Smooth muscle cell (in vitro differentiated cells): ENCODE data around the gene TBC1D10A. TPM values are rescaled to one million over a fixed set of nuclear protein-coding genes. Genes with fewer than 3 reads are reported as not detected.

ENCODE experiments used
- DNase-seq: peaks from one replicate; lab custom pipeline; 2025; ENCODE audit not compliant: unreplicated experiment; lab: John Stamatoyannopoulos, UW
- H2AFZ ChIP-seq: fragments of 200-600 bp; sonication (generic); 2 replicates; pipeline ENCODE4 v1.6.0; 2016; ENCODE audit warnings: antibody characterized with exemption, low read depth, mild to moderate bottlenecking
- H3F3A ChIP-seq: fragments of 200-600 bp; sonication (generic); 2 replicates; pipeline ENCODE4 v1.6.0; 2017; ENCODE audit warnings: antibody characterized with exemption, low read depth
- H3K27ac ChIP-seq: fragments of 200-600 bp; sonication (generic); 2 replicates; pipeline ENCODE4 v1.5.1; 2016; ENCODE audit warnings: low read depth, mild to moderate bottlenecking
- H3K27me3 ChIP-seq: fragments of 200-600 bp; sonication (generic); 2 replicates; pipeline ENCODE4 v1.6.1; 2016; ENCODE audit warnings: low read depth, mild to moderate bottlenecking
- H3K36me3 ChIP-seq: fragments of 200-600 bp; sonication (generic); 2 replicates; pipeline ENCODE4 v1.5.1; 2016; ENCODE audit warnings: low read depth
- H3K4me1 ChIP-seq: fragments of 200-600 bp; sonication (generic); 2 replicates; pipeline ENCODE4 v1.5.1; 2016; ENCODE audit warnings: low read depth
- H3K4me2 ChIP-seq: fragments of 200-600 bp; sonication (generic); 2 replicates; pipeline ENCODE4 v1.6.0; 2016; ENCODE audit warnings: mild to moderate bottlenecking
- H3K4me3 ChIP-seq: fragments of 200-600 bp; sonication (generic); 2 replicates; pipeline ENCODE4 v1.5.1; 2016; ENCODE audit warnings: mild to moderate bottlenecking
- H3K79me2 ChIP-seq: fragments of 200-600 bp; sonication (generic); 2 replicates; pipeline ENCODE4 v1.6.0; 2016; ENCODE audit warnings: low read depth, mild to moderate bottlenecking
- H3K9ac ChIP-seq: fragments of 200-600 bp; sonication (generic); 2 replicates; pipeline ENCODE4 v1.6.0; 2016; ENCODE audit warnings: low read depth
- H3K9me3 ChIP-seq: fragments of 200-600 bp; sonication (generic); replicated peaks from 2 replicates; pipeline ENCODE4 v1.5.1; 2016; ENCODE audit warnings: low read depth
- H4K20me1 ChIP-seq: fragments of 200-600 bp; sonication (generic); 2 replicates; pipeline ENCODE4 v1.6.0; 2016; ENCODE audit warnings: low read depth
- WGBS: methylation state at CpG from one replicate; pipeline ENCODE4 v1.1.7; 2016; ENCODE audit warnings: low lambda C conversion rate; 5-methylcytosine and 5-hydroxymethylcytosine counted together
- polyA plus RNA-seq: library from polyadenylated mRNA; unstranded; fragments of >200 nt; fragmentation: Nextera tagmentation; extraction: Ambion mirVana; gene quantifications from 2 replicates; pipeline ENCODE4 v1.2.1, GENCODE V29; 2016
- total RNA-seq: library from RNA; depleted of rRNA; stranded (reverse); fragments of >200 nt; gene quantifications from 2 replicates; pipeline ENCODE4 v1.2.3, GENCODE V29; 2014
- TF ChIP-seq, protein P1 (sequence below): fragments of 200-600 bp; sonication (generic); IDR thresholded peaks from 2 replicates; pipeline ENCODE4 v1.5.1; 2017; ENCODE audit warnings: borderline replicate concordance, mild to moderate bottlenecking, antibody characterized with exemption; ENCODE audit not compliant: insufficient read depth, poor library complexity, severe bottlenecking

TBC1D10A gene
- total and polyA plus RNA-seq, 2 experiments from 2014 or later, result 16.8 to 51.1 TPM

DNA sequence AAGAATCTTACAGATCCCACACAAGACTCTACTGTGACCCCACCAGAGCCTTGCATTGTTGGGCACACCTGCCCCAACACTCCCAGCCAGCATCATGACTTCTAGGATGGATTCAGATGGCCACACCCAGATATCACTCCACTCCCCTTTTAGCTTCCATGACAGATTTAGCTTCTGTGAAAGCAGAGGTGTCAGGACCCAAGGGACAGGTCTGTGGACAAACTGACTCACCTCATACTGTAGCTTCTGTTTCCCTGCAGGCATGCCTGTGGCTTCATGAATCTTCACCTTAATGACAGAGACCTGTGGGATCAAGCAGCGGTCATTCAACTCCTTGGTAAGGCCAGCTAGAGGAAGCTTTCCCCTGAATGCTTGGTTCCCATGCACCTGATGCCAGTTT, 8.5 kb upstream of the TBC1D10A start:
- Histone ChIP-seq H3K79me2 (no peaks in the 10 kb centered on the region), H3K4me2 (no peak overlapping the region), H3K9me3 (no peaks in the 10 kb centered on the region), H3K4me3 (no peak overlapping the region), H3K4me1 (no peaks in the 10 kb centered on the region), H3F3A (peaks cover 7% of the 10 kb centered on the region), H3K9ac (no peak overlapping the region), H3K27me3 (no peaks in the 10 kb centered on the region), H3K36me3 (peaks cover 23% of the 10 kb centered on the region), H2AFZ (no peak overlapping the region), H4K20me1 (peaks cover 3% of the 10 kb centered on the region), H3K27ac (no peak overlapping the region)
- 96% methylated on average over 1 of the region's 1 CpG for WGBS
- TF ChIP-seq, protein P1, sequence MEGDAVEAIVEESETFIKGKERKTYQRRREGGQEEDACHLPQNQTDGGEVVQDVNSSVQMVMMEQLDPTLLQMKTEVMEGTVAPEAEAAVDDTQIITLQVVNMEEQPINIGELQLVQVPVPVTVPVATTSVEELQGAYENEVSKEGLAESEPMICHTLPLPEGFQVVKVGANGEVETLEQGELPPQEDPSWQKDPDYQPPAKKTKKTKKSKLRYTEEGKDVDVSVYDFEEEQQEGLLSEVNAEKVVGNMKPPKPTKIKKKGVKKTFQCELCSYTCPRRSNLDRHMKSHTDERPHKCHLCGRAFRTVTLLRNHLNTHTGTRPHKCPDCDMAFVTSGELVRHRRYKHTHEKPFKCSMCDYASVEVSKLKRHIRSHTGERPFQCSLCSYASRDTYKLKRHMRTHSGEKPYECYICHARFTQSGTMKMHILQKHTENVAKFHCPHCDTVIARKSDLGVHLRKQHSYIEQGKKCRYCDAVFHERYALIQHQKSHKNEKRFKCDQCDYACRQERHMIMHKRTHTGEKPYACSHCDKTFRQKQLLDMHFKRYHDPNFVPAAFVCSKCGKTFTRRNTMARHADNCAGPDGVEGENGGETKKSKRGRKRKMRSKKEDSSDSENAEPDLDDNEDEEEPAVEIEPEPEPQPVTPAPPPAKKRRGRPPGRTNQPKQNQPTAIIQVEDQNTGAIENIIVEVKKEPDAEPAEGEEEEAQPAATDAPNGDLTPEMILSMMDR, result no peak
- DNase-seq, result no peak

DNA sequence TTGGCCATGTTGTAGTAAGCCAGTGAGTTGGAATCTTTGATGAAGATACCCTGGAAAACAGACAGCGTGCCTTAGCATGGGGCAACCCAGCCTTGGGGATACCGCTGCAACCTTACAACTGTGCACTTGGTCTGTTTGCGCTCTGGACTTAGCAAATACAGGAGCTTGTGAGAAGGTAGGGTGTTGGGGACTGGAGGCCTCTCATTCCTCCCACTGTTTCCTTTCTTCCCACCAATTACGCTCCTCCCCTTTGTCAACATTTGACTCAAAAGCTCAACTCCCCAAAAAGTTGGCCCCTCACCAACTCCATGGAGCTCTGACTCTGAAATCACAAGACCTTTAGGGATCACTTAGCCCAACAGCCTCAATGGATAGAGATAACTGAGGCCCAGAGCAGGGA, 7.9 kb upstream of the TBC1D10A start:
- H3K4me2 ChIP-seq, result no peak overlapping the region
- no peaks in the 10 kb centered on the region for H3K79me2 ChIP-seq
- peaks cover 7% of the 10 kb centered on the region for H3F3A ChIP-seq
- no peaks in the 10 kb centered on the region for H3K4me1 ChIP-seq
- H3K9me3 ChIP-seq, result no peaks in the 10 kb centered on the region
- 98% methylated on average over 4 of the region's 4 CpGs for WGBS
- H3K9ac ChIP-seq, result no peak overlapping the region
- TF ChIP-seq, protein P1, result no peak
- no peak overlapping the region for H2AFZ ChIP-seq
- peaks cover 3% of the 10 kb centered on the region for H4K20me1 ChIP-seq
- H3K27me3 ChIP-seq, result no peaks in the 10 kb centered on the region
- no peak for DNase-seq
- H3K27ac ChIP-seq, result no peak overlapping the region
- peaks cover 18% of the 10 kb centered on the region for H3K36me3 ChIP-seq
- no peak overlapping the region for H3K4me3 ChIP-seq

DNA sequence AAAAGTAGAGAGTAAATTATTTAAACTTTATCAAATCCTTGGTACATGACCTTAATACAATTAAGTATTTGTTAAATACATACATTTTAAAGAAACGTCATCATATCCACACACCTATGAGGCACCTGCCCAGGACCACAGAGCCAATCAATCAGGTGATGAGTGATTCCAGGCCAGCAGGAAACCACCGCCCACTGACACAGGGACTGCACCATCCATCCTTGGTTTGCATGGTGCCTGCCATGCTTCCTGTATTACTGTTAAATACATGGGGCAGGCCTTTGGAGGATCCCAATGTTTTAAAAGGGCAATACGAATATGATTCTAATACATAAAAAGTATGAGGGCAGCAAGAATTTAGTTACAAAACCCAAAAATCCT, 7.0 kb upstream of the TBC1D10A start:
- Histone ChIP-seq H3K9ac (no peak overlapping the region), H3K4me3 (no peak overlapping the region), H3K79me2 (no peaks in the 10 kb centered on the region), H3K27me3 (no peaks in the 10 kb centered on the region), H3K36me3 (peaks cover 18% of the 10 kb centered on the region), H4K20me1 (peaks cover 3% of the 10 kb centered on the region), H3K4me1 (no peaks in the 10 kb centered on the region), H3K9me3 (no peaks in the 10 kb centered on the region), H2AFZ (no peak overlapping the region), H3K27ac (no peak overlapping the region), H3K4me2 (no peak overlapping the region), H3F3A (peaks cover 7% of the 10 kb centered on the region)
- DNase-seq, result no peak
- WGBS, result 98% methylated on average over 3 of the region's 3 CpGs
- TF ChIP-seq, protein P1, result no peak

DNA sequence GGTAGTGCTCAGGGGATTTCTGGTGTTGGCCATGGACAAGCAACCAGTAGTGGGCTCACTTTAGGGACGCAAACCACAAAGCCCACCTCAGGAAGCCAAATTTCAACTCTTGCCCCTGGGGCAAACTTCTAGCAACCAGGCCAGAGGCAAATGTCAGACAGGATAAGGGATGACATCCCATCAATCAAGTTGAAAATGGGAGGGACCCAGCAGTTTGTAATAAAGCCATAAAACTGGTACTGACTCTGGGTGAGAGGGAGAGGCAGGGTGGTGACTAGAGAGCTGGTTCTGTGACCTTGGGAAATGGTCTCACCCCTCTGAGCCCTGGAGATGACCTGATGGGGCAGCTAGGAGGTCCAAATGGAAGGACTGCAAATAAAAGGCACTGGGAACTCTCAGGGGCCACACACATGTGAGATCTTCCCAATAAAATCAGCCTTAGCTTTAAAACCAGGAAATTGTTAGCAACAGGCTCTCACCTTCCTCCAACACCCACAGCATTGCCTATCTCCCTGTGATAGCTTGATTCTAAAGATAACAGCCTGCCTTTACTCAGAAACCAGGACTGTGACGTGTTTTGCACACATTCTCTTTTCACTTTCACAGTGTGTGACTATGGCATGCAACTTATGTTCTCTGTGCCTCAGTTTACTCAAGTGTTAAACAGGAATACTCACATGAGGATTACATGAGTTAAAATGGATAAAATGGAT, 6.4 kb upstream of the TBC1D10A start:
- Histone ChIP-seq H3K4me2 (no peak overlapping the region), H3K4me1 (no peaks in the 10 kb centered on the region), H2AFZ (no peak overlapping the region), H3K9ac (no peak overlapping the region), H3K79me2 (no peaks in the 10 kb centered on the region), H3K4me3 (no peak overlapping the region), H3K27me3 (no peaks in the 10 kb centered on the region), H3F3A (peaks cover 7% of the 10 kb centered on the region), H3K9me3 (no peaks in the 10 kb centered on the region), H3K36me3 (peaks cover 18% of the 10 kb centered on the region), H4K20me1 (peaks cover 3% of the 10 kb centered on the region), H3K27ac (no peak overlapping the region)
- TF ChIP-seq, protein P1, result no peak
- no peak for DNase-seq
- WGBS, result 92% methylated on average over 2 of the region's 2 CpGs
